Sciatic nerve (tissue), 2 donors: ENCODE data around the gene NBEAL2. TPM values are rescaled to one million over a fixed set of nuclear protein-coding genes. Genes with fewer than 3 reads are reported as not detected.

Experiments
- ATAC-seq: fragments of 200-7000 bp; cut with Tn5 transposase; one replicate; pipeline ENCODE4 v1.9.1; 2020; ENCODE audit warnings: mild to moderate bottlenecking, moderate library complexity
- DNase-seq: peaks from one replicate; pipeline ENCODE4 v3.0.0-alpha.2; 2020; ENCODE audit warnings: low spot score
- intact Hi-C: fragments of 100-400 bp; cut with DNase I; formaldehyde crosslinking; loops from one replicate; pipeline ENCODE4 v1.14.2; 2022
- total RNA-seq: library from RNA; stranded (reverse); fragmentation: NEBNext Ultra II Directional; extraction: Animal tissue kit (Norgen Biotek cat#: 25700); gene quantifications from one replicate; pipeline ENCODE4 v1.2.1, GENCODE V29; 2021
- donor health status: DM: no; HTN: no; CAD: no.
- donor health status: DM: no; HTN: no; CAD: no.

Gene NBEAL2
- total RNA-seq, 1 donor from 2014 or later = 44.0 TPM

- ATAC-seq = no peak
- intact Hi-C loops = no loop called here
- DNase-seq = no peak
Measured at GRCh38 chr3:46977811-46978195, 1.7 kb upstream of the NBEAL2 start.

- ATAC-seq = no peak
- intact Hi-C loops = no loop called here
- DNase-seq = no peak
Measured at GRCh38 chr3:46978381-46978780, 1.1 kb upstream of the NBEAL2 start.

- intact Hi-C loops = no loop called here
- no peak for ATAC-seq
- DNase-seq = no peak
Measured at GRCh38 chr3:46979958-46980497, 562 bp downstream of the NBEAL2 start.

- intact Hi-C loops = no loop called here
- ATAC-seq = no peak
- peak; percentile 53 for DNase-seq
Measured at GRCh38 chr3:46981932-46982471, 2.5 kb downstream of the NBEAL2 start.

- DNase-seq (peak; percentile 47), ATAC-seq (no peak)
- intact Hi-C loops = no loop called here
Measured at GRCh38 chr3:46982546-46982945, 3.1 kb downstream of the NBEAL2 start.

GRCh38 chr3:46984591-46985459, 5.4 kb downstream of the NBEAL2 start:
- ATAC-seq = no peak
- intact Hi-C loops = no loop called here

GRCh38 chr3:46985588-46985987, 6.1 kb downstream of the NBEAL2 start:
- intact Hi-C loops = no loop called here
- no peak for DNase-seq
- no peak for ATAC-seq

More at GRCh38 chr3:46984591-46985459, 5.4 kb downstream of the NBEAL2 start:
- DNase-seq = no peak

- intact Hi-C loops = no loop called here
- ATAC-seq = no peak
- DNase-seq = no peak
Measured at GRCh38 chr3:46986055-46986730, 6.7 kb downstream of the NBEAL2 start.

GRCh38 chr3:46986782-46987310, 7.4 kb downstream of the NBEAL2 start:
- DNase-seq (no peak), ATAC-seq (no peak)
- intact Hi-C loops = no loop called here

GRCh38 chr3:46987319-46987742, 7.9 kb downstream of the NBEAL2 start:
- DNase-seq (no peak), ATAC-seq (no peak)
- intact Hi-C loops = no loop called here

GRCh38 chr3:46987743-46988401, 8.4 kb downstream of the NBEAL2 start:
- intact Hi-C loops = no loop called here
- ATAC-seq = peak; percentile 61
- no peak for DNase-seq

- intact Hi-C loops = no loop called here
- ATAC-seq (no peak), DNase-seq (no peak)
Measured at GRCh38 chr3:46988616-46989015, 9.2 kb downstream of the NBEAL2 start.

GRCh38 chr3:46989146-46989810, 9.8 kb downstream of the NBEAL2 start:
- DNase-seq = no peak
- no peak for ATAC-seq
- intact Hi-C loops = no loop called here

- ATAC-seq (peak; percentile 19), DNase-seq (no peak)
- intact Hi-C loops = no loop called here
Measured at GRCh38 chr3:46990573-46991374, 11.3 kb downstream of the NBEAL2 start.

- DNase-seq (no peak), ATAC-seq (no peak)
- intact Hi-C loops = no loop called here
Measured at GRCh38 chr3:46991406-46992165, 12.1 kb downstream of the NBEAL2 start.

GRCh38 chr3:46992231-46992630, 12.8 kb downstream of the NBEAL2 start:
- ATAC-seq (no peak), DNase-seq (no peak)
- intact Hi-C loops = no loop called here

GRCh38 chr3:46993292-46993691, 13.8 kb downstream of the NBEAL2 start:
- ATAC-seq = no peak
- intact Hi-C loops = no loop called here
- no peak for DNase-seq
